SIG-M5 (cell line): ENCODE data around the gene TRHDE.

Experiments used
- DNase-seq: peaks from one replicate; lab custom pipeline; 2025; lab: John Stamatoyannopoulos, UW

Gene TRHDE

GRCh38 chr12:72274931-72275330 lies 2.8 kb downstream of the TRHDE start:
- DNase-seq = no peak

DNA sequence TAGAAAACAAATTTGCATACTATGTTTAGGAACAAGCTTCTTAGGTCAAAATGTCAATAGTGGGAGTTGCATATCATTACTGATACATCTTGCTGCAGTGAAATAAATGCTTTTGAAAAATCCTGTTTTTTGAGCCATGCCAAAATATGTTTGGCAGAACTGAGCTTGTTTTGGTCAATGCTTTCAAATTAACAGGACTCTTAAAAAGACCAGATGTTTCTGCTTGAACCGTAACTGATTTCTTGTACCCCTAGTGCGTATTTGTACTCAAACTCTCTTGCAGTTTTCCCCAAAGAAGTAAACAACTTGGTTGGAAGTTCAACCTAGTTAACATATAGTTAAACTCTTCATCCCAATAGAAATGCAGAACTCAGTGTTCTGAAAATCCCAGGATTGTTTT lies 3.4 kb downstream of the TRHDE start:
- no peak for DNase-seq

DNA sequence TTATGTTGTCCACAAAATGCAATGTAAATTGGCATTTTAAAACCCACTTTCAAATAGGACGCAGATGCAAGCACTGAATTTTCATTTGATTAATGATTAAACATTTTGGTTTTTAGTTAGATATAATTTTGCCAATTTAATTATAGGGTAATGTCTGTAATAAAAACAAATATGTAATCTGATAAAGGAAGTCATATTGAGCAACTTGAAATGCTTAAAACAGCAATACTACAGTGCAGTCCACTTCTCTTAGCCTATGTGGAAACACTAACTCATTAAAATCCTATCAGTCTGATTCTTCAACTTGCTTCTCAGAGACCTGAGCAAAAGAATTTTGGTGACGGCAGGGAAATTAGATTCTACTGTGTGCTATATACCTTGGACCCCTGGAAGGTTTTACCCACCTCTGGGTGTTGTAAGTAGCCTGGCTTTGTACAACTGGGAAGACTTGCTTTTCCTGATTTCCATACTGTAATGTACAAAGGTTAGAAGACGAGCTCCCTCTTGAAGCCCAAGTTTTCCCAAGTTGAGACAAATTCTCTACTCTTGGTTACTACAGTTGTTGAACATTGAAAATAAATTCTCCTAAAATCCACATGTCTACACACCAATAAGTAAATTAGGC lies 4.1 kb downstream of the TRHDE start:
- no peak for DNase-seq

- DNase-seq = no peak
Measured at GRCh38 chr12:72277415-72277814, 5.2 kb downstream of the TRHDE start.

- no peak for DNase-seq
Measured at GRCh38 chr12:72278894-72279293, 6.7 kb downstream of the TRHDE start.

DNA sequence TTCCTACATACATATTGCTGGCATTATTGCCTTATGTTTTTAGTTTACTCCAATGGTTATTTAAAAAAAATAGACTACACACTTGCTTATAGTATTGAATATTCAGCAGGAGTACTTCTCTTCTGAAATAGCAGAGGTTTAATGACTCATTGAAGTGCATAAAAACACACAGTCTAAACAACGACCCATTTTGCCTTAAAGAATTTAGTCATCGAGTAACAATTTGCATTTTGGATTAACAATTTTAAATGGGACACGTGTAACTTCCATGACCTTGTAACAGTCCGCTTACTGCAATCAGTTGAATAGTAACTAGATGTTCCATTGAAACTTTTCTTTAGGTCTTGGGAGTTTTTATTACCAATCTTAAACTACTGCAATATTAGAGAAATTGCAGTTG lies 9.0 kb downstream of the TRHDE start:
- no peak for DNase-seq

GRCh38 chr12:72282721-72283120 lies 10.6 kb downstream of the TRHDE start:
- DNase-seq = no peak

GRCh38 chr12:72285861-72286260 lies 13.7 kb downstream of the TRHDE start:
- no peak for DNase-seq

GRCh38 chr12:72286526-72286925 lies 14.4 kb downstream of the TRHDE start:
- DNase-seq = no peak

GRCh38 chr12:72288436-72288835 lies 16.3 kb downstream of the TRHDE start:
- DNase-seq = no peak

DNA sequence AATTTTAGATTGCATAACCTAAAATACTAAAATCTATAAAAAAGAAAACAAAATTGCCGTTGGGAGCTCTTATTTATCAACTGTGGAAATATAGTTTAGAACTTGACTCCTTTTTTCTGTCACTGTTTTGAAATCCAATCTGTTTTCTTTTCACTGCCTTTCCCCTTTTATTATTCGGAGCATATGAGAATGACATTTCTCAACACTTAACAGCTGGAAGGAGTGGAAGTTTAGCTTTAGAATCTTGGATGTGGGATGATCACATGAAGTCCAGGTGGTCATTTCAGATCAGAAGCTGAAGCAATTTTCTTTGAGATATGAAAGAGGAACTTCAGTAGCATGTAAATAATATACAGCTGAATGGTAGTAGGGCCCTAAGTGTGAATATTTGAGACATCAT lies 16.7 kb downstream of the TRHDE start:
- DNase-seq = no peak

DNA sequence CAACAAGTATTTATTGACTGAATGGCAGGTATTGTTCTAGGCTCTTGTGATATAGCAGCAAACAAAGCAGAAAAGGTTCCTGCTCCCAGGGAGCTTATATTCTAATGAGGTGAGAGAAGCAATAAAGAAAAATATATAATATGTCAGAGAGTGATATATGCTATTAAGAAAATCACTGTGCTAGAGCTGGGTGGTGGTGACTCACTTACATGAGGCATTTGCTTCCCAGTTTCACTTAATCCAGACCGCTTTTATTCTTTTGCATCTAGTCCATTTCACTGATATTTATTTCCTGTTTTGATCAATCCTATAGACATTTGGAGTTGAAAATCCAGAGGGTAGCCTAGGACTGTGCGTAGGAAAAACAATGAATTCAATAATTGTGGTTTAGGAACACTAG lies 17.5 kb downstream of the TRHDE start:
- DNase-seq = no peak

DNA sequence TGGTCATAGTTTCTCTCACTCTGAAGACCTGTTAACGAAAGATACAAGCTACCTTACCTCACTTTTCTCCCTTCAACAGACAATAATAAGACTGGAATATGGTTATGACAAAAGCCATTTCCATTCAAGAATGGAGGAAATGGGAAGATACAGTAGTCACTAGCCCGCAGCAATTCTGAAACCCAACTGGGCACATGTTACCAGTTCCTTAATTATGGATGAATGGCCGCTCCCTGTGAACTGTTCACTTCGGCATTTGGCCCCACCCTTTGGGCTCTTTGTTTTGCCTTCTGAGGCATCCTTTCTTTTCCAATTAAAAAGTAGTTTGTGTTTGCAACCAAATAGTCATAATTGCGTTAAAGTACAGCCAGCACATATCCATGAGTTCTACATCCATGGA lies 19.0 kb downstream of the TRHDE start:
- DNase-seq = no peak

- DNase-seq = no peak
Measured at GRCh38 chr12:72293701-72294100, 21.5 kb downstream of the TRHDE start.

DNA sequence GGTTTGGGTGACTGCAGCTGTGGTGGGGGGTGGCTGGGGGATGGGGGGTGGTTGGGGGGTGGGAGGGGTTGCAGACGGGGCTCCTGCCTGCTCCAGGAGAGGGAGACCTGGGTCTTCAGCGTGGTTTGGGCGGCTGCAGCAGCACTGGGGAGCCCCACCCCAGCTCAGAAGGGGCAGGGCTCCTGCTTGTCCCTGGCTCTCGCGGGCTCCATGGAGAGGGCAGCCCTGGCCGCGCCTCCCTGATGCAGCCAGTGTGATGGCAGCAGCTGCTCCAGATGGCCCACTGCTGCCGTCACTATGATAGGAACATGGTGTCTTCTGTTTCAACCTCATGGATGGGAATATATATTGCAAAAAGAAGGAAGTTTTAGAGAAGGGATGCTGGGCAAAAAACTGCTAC lies 22.9 kb downstream of the TRHDE start:
- DNase-seq = no peak

- DNase-seq = no peak
Measured at GRCh38 chr12:72295744-72296143, 23.6 kb downstream of the TRHDE start.

DNA sequence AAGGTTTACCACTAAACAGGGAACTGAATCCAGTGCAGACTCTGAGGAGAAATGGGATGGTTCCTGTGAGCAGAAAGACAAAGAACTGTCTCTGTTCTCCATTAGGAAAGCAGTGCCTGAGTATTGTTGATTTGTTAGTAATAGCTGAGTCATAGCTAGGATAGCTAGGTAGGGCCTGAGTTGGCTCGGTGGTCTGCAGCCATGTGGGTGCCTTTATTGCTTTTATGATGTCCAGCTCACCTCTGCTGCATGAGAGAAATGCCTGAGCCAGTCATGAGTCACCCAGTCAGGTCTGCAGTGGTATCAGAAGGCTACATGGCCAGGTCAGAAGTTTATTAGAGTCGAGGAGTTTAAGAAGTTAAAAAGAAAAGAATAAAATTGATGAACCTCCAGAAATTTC lies 24.2 kb downstream of the TRHDE start:
- DNase-seq = no peak

DNA sequence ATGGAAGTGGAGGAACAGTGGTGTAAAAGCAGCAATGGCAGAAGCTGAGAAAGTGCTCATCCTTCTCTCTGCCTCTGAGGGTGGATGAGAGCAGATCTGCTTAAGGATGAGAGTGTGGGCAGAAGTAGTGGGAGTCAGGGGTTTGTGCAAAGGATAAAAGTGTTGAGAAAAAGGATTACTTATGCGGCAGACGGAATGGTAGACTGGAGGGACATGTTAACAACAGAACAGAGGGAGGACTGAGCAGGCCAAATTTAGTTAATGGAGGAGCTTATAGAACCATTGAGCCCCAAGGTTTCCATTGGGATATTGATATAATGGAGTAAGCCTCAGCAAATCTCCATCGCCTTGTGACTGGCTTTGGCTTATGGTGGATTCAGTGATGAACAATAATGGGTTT lies 25.5 kb downstream of the TRHDE start:
- no peak for DNase-seq

DNA sequence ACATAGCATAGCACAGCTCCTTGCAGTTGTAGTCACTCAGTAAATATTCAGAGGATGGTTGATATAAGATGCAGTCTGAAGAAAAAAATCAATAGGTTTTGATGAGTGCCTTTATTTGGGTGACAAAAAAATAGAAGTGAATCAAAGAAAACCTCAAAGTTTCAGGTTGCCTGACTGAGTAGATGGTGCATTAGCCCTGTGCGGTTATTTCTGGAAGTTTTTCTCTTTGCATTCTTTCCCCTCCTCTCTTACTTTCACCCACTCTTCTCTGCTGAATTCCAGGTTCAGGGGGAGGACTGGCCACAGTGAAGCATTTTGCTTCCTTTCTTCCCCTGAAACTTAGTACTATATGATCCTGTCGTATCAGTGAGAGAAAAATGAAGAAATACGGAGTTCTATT lies 28.6 kb downstream of the TRHDE start:
- DNase-seq = no peak

DNA sequence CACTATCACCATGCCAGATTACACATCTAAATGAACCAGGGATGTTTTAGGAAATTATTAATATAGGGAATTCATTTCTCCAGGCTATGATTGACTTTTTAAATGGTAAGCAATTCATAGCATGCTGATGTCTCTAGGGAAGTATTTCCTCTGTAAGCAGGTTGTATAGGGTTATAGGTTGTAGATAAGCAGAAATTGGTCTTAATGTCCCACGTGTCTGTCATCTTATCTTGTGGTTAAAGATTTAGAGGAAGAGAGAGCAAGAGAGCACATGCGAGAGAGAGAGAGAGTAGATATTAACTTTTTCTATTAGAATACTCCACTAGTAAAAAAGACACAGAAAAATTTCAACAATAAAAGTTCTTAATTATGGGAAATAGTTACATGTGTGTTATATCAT lies 32.6 kb downstream of the TRHDE start:
- no peak for DNase-seq

GRCh38 chr12:72307229-72307628 lies 35.1 kb downstream of the TRHDE start:
- no peak for DNase-seq

DNA sequence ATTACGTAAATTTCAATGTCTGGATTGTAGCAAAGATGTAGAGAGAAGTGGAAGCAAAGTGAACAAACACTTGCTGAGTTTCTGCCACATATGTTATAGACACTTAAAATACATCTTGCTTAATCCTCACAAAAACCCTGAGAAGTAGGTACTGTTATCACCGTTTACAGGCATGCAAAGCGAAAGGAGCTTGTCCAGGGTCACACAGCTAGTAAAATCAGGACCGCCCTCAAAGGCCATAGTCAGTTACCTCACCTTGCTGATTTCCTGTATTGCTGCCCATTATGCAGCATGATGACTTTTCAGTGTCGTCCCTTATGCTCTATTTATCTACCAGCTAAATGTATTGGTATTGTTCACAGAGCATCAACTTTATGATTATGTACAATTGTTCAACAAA lies 39.8 kb downstream of the TRHDE start:
- DNase-seq = no peak

DNA sequence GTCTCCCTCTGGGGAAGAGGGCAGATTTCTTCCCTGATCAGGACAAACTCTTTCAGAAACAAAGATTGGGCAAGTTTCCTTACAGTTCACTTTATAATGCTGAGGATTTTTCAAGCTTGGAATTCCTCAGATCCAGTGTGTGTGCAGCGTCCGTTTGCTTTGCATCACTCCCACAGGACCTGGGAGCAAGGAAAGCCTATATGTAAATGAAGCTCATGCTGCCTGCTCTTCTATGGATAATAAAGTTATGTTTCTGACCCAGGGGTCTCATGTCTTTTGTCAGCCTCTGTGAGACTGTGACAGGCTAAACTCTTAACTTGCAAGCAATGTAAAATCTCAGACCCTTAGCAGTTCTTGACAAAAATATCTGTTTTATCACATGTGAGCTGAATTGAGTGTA lies 41.6 kb downstream of the TRHDE start:
- DNase-seq = no peak

GRCh38 chr12:72315858-72316257 lies 43.7 kb downstream of the TRHDE start:
- DNase-seq = no peak

DNA sequence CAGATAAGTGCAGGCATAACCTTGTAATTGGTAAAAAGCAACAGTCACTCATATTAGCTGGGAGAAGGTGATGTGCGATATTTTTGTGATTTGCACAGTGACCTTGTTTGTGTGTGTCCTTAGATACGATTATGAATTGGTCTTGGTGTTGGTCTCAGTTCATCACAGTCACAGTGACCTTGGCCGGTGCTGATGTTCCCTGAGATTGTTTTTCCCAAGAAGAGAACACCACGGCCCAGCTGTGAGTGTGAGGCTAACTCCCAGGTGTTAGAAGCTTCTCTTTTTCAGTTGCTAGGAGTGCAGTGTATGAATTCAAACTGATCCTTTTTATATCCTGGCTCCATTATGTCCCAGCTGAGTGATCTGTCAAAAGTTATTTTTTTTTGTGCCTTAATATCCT lies 46.2 kb downstream of the TRHDE start:
- no peak for DNase-seq
